NCI-H2029 treated with DMSO at 0.1 percent for 48 hours (cell line): ENCODE results near the gene JARID2.
A peak's percentile ranks its signal among the peaks of the same experiment; 100 is the strongest.

ENCODE experiments used
- DNase-seq: peaks from one replicate; lab custom pipeline; 2025; lab: John Stamatoyannopoulos, UW

JARID2 gene

DNA sequence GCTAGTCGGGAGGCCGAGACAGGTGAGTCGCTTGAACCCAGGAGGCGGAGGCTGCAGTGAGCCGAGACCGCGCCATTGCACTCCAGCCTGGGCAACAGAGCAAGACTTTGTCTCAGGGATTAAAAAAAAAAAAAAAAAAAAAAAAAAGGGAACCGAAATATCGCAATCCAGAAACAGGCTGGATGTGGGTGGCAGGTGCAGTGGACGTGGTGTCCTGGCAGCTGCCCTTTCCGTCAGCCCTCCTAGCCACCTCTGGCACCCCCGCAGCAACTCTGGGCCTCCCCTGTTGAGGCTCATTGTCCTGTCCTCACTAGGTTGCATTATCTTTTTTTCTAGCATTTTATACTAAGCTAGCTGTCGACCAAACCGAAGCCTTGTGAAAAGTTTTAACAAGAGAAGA lies 303.5 kb downstream of the JARID2 start:
- no peak for DNase-seq

DNA sequence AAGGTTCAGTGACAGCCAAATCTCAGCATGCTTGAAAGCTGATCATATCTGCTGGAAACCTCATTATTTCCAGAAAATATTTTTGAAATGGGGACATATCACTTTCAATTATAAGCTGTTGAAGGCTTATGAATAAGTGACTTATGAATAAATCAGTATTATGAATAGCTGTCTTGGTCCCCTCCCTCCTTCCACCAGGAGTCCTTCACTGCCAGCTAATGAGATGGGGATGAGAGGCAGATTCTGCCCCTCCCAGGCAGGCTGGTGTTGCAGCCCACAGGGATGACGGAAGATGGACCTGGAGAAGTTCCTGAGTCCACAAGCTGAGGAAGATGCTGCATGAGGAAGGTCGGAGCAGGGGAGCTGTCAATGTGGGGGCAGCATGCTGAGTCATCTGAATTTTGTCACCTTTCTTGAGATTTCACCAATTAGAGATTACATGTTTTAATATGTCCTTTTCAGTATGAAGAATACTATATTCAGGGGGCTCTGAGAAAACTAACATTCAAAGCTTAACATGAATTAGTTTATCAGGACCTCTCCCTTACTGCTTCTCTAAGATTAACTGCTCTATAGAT lies 304.8 kb downstream of the JARID2 start:
- no peak for DNase-seq

DNA sequence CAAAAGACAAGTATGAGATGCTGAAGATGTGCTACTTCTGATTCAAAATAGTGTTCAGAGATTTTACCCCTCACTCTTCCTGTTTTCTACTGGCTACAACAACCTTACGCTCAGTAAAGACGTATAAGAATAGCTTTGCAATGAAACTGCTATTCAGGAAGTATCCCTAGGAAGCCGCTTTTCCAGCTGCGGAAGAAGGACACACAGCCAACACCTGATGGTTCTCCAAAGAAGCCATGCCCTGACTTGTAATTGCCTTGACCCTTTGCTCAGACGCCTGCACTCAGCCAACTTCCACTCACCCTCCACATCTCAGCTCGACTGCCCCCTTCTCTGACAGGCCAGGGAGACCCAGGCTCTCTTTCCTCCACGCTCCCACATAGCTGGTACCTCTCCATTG lies 305.4 kb downstream of the JARID2 start:
- no peak for DNase-seq

DNA sequence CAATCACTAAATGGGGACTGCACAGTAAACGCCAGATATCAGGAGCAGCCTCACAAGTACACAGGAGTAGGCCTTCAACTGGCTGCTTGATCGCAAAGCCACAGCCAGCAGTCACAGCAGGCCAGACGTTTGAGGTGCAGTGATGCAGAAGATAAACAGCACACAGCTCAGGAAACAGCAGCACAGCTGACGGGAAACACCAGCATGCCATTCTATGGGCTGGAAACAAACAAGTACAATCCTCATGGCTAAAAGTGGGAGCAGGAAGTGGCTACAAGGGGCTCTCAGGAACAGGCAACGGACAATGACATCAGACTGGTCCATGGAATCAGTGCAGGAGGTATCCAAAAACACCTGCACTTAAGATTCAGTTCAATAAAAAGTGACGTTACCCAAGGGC lies 305.9 kb downstream of the JARID2 start:
- DNase-seq, result peak; percentile 77

DNA sequence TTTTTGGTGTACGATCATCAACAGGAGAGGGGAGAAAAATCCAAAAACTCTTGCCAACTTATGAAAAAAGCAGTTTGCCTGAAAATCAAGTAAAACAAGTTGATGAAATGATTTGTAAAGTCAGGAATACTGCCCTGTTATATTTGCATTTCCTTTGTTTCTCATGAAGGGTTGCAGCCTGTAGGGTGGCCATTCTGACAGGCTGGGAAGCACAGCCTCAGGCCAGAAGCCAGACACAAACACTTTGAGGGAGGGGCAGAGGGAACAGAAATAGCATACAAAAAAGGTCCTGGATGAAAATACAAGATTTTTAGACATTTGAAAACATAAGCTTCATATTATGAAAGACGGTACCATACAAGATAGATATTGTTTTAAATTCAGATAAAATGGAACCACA lies 307.2 kb downstream of the JARID2 start:
- no peak for DNase-seq

DNA sequence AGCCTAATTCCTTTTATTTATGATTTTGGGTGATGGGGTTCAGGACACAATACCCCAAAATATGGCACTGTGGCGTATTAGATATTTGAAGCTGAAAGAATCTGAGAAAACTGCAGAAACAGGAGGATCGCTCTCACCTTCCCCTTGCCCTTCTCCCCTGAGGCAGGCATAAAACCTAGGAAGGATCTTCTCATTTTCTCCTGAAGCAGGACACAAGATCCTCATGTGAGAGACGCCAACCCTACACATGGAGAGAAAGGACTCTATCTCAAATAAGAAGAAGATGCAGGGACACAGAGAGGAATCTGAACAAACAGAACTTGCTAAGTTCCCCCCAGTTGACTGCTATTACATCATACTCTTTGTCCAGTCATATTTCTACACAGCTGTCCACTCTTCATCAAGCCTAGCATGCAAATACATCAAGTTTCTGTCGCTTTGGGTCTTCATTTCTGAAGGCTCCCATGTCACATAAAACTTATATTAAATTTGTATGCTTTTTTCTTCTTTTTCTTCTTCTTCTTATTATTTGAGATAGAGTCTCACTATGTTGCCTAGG lies 307.9 kb downstream of the JARID2 start:
- DNase-seq, result no peak

DNA sequence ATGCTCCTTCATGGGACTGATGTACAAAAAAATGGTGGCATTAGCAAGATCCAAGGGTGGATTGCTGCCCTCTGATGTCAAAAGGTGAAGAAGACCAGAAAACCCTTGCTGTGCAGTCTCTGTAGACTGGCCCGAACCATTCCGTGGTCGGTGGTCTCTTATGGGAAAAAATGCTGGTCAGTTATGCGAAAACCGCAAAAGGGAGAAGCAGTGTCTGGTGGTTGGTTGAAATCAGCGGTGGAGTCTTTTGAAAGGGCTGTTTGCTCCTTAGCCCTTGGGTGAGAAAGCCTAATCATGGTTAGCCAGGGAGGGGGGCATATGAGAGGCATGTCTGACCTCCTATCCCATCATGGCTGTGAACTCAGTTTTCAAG lies 308.8 kb downstream of the JARID2 start:
- DNase-seq, result no peak

DNA sequence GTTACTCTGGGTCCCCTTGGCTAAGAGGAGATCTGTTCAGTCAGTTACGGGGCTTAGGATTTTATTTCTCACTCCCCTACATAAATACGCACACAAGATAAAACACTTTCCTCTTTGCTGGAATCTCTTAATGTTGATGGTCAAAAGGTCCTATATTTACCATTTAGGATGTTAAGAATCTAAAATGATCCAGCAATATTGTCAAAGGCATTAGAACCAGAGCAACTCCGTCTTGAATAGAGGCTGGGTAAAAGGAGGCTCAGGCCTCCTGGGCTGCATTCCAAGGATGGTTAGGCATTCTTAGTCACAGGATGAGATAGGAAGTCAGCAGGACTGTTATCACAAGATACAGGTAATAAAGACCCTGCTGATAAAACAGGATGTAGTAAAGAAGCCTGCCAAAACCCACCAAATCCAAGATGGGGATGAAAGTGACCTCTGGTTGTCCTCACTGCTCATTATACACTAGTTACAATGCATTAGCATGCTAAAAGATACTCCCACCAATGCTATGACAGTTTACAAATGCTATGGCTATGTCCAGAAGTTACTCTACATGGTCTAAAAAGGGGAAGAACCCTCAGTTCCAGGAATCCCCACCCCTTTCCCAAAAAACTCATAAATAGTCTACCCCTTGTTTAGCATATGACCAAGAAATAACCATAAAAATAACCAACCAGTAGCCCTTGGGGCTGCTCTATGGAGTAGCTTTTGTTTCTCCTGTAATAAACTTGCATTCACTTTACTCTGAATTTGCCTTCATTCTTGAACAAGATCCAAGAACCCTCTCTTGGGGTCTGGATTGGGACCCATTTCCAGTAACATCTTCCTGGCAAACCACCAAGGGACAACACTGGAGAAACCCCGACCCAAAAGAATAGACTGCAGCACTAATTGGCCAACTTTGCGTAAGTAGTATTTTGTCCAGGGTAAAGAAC lies 309.5 kb downstream of the JARID2 start:
- no peak for DNase-seq

DNA sequence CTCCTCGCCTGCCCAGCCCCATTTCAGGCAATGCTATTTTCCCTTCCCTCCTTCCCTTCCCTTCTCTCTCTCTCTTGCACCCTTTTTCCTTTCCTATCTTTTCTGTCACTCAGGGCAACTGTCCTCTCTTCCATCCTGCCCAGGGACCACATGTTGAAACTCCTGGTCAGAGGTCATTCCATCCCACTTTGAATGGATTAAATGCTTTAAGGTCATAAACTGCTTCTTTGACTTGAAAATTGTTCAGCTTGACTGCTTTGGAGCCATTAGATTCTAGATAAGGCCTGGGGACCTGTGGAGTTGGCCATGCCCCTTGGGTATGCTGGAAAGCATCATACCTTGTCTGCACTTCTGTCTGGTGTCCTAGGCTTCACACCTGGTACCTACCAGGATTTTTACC lies 310.8 kb downstream of the JARID2 start:
- DNase-seq, result no peak

DNA sequence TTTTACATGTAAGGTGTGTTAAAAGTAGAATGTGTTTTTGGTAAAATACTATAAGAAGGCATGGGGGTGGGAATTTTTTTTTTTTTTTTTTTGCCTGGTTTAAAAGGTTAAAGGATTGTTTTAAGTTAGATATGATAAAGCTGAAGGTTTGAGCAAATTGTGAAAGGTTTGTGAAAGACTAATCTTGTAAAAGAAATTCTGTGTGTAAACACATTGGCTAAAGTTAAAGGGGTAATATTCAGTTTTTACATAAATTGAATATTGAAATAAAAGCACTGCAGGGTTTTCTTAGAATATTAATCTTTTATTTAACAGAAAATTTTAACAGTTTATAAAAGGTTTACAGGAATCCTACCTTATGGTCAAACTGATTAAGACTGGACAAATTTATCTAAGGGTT lies 311.3 kb downstream of the JARID2 start:
- DNase-seq, result no peak

DNA sequence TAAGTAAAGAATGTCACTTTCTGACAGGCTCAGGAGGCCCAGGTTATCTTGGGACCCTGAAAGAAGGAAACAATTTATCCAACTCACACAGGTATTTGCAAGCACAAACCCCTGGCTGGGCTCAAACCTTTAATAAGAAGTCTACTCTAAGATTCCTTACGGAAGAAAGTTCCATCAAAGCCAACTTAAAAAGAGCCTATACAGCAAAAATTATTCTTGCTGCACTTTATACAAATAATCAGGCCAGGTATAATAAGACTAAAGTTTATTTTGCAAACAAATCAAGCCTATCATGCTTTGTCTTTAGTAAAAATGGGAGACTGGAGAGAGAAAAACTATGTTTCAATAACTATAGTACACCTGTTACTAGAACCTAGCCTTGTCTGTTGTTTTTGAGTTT lies 314.8 kb downstream of the JARID2 start:
- DNase-seq, result no peak

DNA sequence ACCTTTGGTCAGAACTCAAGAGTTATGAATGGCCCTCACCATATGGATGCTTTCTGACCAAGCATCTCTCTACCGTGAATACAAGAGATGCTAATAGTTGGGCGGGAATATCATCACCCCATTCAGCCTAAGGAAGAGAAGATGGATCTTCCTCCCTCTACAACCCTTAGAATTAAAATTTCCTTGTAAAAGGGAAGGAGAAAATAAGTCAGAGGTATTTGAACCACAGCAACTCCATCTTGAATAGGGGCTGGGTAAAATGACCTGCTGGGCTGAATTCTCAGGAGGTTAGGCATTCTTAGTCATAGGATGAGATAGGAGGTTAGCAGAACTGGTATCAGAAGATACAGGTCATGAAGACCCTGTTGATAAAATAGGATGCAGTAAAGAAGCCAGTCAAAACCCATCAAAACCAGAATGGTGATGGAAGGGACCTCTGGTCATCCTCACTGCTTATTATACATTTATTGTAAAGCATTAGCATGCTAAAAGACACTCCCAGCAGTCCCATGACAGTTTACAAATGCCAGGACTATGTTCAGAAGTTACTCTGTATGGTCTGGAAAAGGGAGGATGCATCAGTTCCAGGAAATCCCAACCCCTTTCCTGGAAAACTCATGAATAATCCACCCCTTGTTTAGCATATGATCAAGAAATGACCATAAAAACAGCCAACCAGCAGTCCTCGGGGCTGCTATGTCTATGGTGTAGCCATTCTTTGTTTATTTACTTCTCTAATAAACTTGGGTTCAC lies 315.8 kb downstream of the JARID2 start:
- DNase-seq, result no peak

DNA sequence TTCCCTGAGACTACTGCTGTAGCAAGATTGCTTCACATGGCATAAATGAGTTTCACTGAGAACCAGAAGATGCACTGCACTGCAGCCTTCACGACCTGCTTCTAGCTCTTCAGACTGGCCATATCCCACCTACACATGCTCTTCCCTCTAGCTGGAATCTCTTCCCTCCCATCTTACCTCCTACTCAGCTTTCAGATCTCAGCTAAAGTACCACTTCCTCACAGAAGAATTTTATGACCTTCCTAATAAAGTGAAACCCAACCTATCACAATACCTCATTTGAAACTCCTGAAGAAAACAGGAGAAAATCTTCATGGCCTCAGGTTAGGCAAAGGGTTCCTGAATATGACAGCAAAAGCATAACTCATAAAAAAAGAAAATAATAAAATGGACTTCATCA lies 317.1 kb downstream of the JARID2 start:
- no peak for DNase-seq

DNA sequence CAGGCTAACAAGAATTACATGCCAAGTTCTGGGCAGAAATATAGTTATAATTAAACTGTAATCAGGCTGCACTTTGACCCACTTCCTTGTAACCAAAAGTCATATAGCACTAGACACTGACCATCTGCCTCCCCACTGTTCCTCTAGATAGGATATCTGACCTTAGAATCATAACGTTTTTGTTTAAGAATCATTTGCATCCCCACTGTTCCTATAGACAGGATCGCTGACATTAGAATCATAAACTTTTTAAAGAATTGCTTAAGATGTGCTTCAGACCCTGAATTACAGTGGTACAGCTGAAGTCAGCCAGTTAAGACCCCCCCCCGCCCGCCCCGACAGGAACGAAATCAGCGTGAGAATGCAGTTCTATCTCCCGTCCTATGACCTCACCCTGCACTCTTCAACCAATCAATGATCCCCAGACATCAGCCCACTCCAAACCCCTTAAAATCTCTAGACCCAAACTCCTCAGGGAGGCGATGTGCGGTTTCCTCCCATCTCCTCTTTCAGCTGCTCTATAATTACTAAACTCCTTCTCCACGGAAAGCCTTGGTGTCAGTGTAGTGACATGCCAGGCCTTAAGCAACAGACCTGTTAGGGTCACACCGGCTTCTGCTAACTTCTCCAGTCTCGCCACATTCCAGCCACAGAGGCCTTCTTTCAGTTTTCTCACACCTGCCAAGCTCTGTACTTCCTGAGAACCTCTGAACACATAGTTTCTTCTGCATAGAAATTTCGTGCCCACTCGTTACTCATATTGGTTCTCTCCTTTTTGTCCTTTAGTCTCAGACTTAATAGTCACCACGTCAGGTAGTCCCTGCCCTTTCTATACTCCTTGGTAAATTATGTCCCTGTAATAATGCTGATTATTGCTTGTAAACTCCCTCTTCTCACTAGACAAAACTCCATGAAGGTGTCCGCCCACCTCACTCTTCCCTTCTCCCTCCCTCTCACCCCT lies 323.4 kb downstream of the JARID2 start:
- no peak for DNase-seq

DNA sequence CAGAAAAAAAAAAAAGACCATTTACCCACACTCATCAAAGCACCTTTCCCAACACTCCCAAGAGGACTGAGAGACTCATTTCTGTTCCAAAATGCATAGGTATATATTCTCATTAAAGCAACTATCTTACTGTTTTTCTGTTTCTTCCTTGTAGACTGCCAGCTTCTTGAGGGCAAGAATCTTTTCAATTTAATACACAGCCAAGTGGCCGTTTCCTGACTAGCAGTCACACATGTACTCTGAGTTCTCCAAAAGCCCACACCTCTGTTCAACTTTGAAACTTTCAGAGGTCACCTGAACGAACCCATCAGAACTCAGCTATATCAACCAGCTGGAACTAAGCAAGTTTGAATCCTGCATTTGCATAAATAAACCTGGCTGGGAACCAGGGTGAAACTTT lies 324.3 kb downstream of the JARID2 start:
- no peak for DNase-seq
